ENCODE data around the gene STX2.
"Not testable (repeated sequence)": the region's sequence is repeated elsewhere in the genome, so short reads cannot be mapped to it uniquely, and the experiment has no call there.

The STX2 gene

DNA sequence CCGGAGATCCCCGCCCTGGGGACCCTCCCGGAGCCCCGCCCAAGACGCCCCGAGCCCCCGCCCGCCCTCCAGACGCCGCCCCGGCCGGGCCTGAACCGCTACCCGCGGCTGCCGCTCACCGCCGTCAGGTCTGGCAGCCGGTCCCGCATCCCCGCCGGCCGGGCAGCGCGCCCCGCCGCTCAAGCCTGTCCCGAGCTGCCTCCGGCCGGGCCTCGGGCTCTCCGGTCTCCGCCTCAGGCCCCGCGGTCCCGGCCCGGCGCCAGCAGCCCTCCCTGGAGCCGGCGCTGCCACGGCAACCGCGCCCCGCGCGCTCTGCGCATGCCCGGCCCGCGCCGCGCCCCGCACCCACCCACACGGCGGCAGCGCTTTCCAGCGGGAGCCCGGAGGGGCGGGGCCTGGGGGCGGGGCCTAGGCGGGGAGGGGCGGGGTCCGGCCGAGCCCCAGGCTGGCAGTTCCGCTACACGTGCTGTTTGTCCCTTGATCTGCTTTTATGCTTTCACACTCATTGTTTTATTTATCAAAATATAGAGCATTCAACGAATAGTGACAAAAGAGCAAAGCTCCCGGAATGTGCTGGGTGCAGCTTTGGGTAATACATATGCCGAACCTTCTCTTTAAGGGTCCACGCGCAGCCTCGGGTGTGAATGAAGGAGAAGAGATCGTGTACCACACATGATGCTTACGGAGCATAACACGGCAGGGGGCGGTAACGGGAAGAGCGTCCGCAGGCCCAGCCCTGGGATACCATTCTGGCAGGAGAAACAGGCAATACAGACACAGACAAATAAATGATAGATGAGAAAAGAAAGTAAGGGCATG is at the start of gene STX2:
Gene STX2 (minus strand): TSS at position 300 of the 819 bp plus-strand sequence. CDS start 151 bp downstream, at position 149.
- 0 out of 2 replicates have a peak, but pooled peaks cover 3% of the 10 kb centered on the region for H4K20me1 ChIP-seq (ENCODE audit: control insufficient read depth, insufficient read depth, low read depth, low read length)
- no peaks in the 10 kb centered on the region for H3K9me2 ChIP-seq (replicated peaks; ENCODE audit: control insufficient read depth, low read length)
- TF ChIP-seq CTCF (IDR thresholded peaks at IDR 0.05; ENCODE audit: low read depth, low read length, poor library complexity, severe bottlenecking) (peak; percentile 55), EZH2phosphoT487 (IDR thresholded peaks at IDR 0.05; ENCODE audit: borderline replicate concordance, low read length) (no peak)
- H3K79me2 ChIP-seq (ENCODE audit: control insufficient read depth, low read length): peaks cover 36% of the 10 kb centered on the region
- H3F3A ChIP-seq (ENCODE audit: control insufficient read depth, insufficient read depth): no peaks in the 10 kb centered on the region
- peak within 1 kb of the TSS; percentile 95 for H3K4me2 ChIP-seq (ENCODE audit: low read length)
- H3K27ac ChIP-seq (ENCODE audit: low read depth, low read length): peak within 1 kb of the TSS; percentile 16
- H3K4me3 ChIP-seq (ENCODE audit: low read length): peak within 1 kb of the TSS; percentile 81
- H3K27me3 ChIP-seq (ENCODE audit: control insufficient read depth, low read length): no peaks in the 10 kb centered on the region
- H3K4me1 ChIP-seq (ENCODE audit: control insufficient read depth, low read length): peaks cover 43% of the 10 kb centered on the region
- H3K9me3 ChIP-seq (ENCODE audit: control insufficient read depth, insufficient read depth, low read length): no peaks in the 10 kb centered on the region
- no peaks in the 10 kb centered on the region; the same call in 1 of the 2 replicates for H3K36me3 ChIP-seq (ENCODE audit: control insufficient read depth, low read length)

DNA sequence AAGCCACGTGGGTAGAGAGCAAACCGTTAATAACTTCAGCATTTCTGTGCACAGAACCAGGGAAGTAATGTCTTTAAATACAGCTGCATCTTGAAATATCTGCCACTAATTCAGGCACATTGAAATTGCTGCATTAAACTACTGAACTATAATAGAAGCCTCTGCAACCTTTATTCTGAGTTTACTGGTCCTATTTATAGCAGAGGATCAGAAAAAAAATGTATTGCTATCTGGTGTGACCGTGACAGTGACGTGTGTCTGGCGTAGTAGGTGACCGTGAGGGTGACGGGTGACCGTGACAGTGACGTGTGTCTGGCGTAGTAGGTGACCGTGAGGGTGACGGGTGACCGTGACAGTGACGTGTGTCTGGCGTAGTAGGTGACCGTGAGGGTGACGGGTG is 48.1 kb upstream of the STX2 start:
- H3K9me3 ChIP-seq (ENCODE audit: control insufficient read depth, insufficient read depth, low read length); H3K9me2 ChIP-seq (replicated peaks; ENCODE audit: control insufficient read depth, low read length); H4K20me1 ChIP-seq (ENCODE audit: control insufficient read depth, insufficient read depth, low read depth, low read length); H3K4me2 ChIP-seq (ENCODE audit: low read length); H3K4me3 ChIP-seq (ENCODE audit: low read length); H3F3A ChIP-seq (ENCODE audit: control insufficient read depth, insufficient read depth); H3K27ac ChIP-seq (ENCODE audit: low read depth, low read length); H3K79me2 ChIP-seq (ENCODE audit: control insufficient read depth, low read length); H3K4me1 ChIP-seq (ENCODE audit: control insufficient read depth, low read length); H3K36me3 ChIP-seq (ENCODE audit: control insufficient read depth, low read length); H3K27me3 ChIP-seq (ENCODE audit: control insufficient read depth, low read length): not testable (repeated sequence)

DNA sequence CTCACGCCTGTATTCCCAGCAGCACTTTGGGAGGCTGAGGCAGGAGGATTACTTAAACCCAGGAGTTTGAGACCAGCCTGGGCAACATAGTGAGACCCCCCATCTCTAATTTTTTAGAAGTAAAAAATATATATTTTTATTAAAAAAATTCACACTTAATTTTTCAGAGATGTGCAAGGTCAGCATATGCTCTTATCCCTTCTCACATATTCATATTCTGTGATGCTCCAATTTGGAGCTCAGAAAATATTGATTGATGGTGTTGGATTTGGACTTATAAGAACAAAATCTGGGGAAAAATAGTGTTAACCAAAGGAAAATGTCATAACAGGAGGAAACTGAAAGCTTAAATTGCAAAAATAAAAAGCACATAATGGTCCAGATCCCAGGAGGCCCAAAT is 42.5 kb upstream of the STX2 start:
- no peaks in the 10 kb centered on the region for H3K27me3 ChIP-seq (ENCODE audit: control insufficient read depth, low read length)
- no peaks in the 10 kb centered on the region for H3K79me2 ChIP-seq (ENCODE audit: control insufficient read depth, low read length)
- H3K9me3 ChIP-seq (ENCODE audit: control insufficient read depth, insufficient read depth, low read length): no peaks in the 10 kb centered on the region
- TF ChIP-seq CTCF (IDR thresholded peaks at IDR 0.05; ENCODE audit: low read depth, low read length, poor library complexity, severe bottlenecking): no peak
- TF ChIP-seq EZH2phosphoT487 (IDR thresholded peaks at IDR 0.05; ENCODE audit: borderline replicate concordance, low read length): no peak
- peaks cover 14% of the 10 kb centered on the region for H4K20me1 ChIP-seq (ENCODE audit: control insufficient read depth, insufficient read depth, low read depth, low read length)
- peaks cover 40% of the 10 kb centered on the region for H3K4me1 ChIP-seq (ENCODE audit: control insufficient read depth, low read length)
- H3F3A ChIP-seq (ENCODE audit: control insufficient read depth, insufficient read depth): peaks cover 35% of the 10 kb centered on the region
- H3K4me2 ChIP-seq (ENCODE audit: low read length): no peak overlapping the region
- H3K9me2 ChIP-seq (replicated peaks; ENCODE audit: control insufficient read depth, low read length): no peaks in the 10 kb centered on the region
- H3K4me3 ChIP-seq (ENCODE audit: low read length): no peak overlapping the region
- peaks cover 25% of the 10 kb centered on the region for H3K36me3 ChIP-seq (ENCODE audit: control insufficient read depth, low read length)
- H3K27ac ChIP-seq (ENCODE audit: low read depth, low read length): no peak overlapping the region

DNA sequence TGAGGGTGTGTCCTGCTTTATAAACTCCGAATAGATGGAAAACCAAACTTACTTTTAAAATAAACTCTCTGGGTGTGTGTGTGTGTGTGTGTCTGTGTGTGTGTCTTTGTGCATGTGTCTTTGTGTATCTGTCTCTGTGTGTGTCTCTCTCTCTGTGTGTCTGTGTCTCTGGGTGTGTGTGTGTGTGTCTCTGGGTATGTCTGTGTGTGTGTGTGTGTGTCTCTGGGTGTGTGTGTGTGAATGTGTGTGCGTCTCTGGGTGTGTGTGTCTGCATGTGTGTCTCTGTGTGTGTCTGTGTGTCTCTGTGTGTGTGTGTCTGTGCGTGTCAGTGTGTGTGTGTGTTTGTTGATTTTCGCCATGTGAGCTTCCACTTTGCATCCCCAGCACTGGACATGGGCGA is 42.0 kb upstream of the STX2 start:
- H3K4me2 ChIP-seq (ENCODE audit: low read length): no peak overlapping the region
- H4K20me1 ChIP-seq (ENCODE audit: control insufficient read depth, insufficient read depth, low read depth, low read length): peaks cover 18% of the 10 kb centered on the region
- H3K27ac ChIP-seq (ENCODE audit: low read depth, low read length): no peak overlapping the region
- H3K4me3 ChIP-seq (ENCODE audit: low read length): no peak overlapping the region
- no peaks in the 10 kb centered on the region for H3K9me2 ChIP-seq (replicated peaks; ENCODE audit: control insufficient read depth, low read length)
- H3K79me2 ChIP-seq (ENCODE audit: control insufficient read depth, low read length): no peaks in the 10 kb centered on the region
- H3K4me1 ChIP-seq (ENCODE audit: control insufficient read depth, low read length): peaks cover 45% of the 10 kb centered on the region
- peaks cover 30% of the 10 kb centered on the region for H3K36me3 ChIP-seq (ENCODE audit: control insufficient read depth, low read length)
- TF ChIP-seq CTCF (IDR thresholded peaks at IDR 0.05; ENCODE audit: low read depth, low read length, poor library complexity, severe bottlenecking) (no peak), EZH2phosphoT487 (IDR thresholded peaks at IDR 0.05; ENCODE audit: borderline replicate concordance, low read length) (no peak)
- H3F3A ChIP-seq (ENCODE audit: control insufficient read depth, insufficient read depth): peaks cover 40% of the 10 kb centered on the region
- no peaks in the 10 kb centered on the region for H3K9me3 ChIP-seq (ENCODE audit: control insufficient read depth, insufficient read depth, low read length)
- H3K27me3 ChIP-seq (ENCODE audit: control insufficient read depth, low read length): no peaks in the 10 kb centered on the region

Measured in DOHH2 (cell line).